Smooth muscle cell (in vitro differentiated cells): ENCODE data around the gene THSD4. TPM values are rescaled to one million over a fixed set of nuclear protein-coding genes. Genes with fewer than 3 reads are reported as not detected.

ENCODE experiments used
- DNase-seq: peaks from one replicate; lab custom pipeline; 2025; ENCODE audit not compliant: unreplicated experiment; lab: John Stamatoyannopoulos, UW
- H2AFZ ChIP-seq: fragments of 200-600 bp; sonication (generic); 2 replicates; pipeline ENCODE4 v1.6.0; 2016; ENCODE audit warnings: antibody characterized with exemption, low read depth, mild to moderate bottlenecking
- H3F3A ChIP-seq: fragments of 200-600 bp; sonication (generic); 2 replicates; pipeline ENCODE4 v1.6.0; 2017; ENCODE audit warnings: antibody characterized with exemption, low read depth
- H3K27ac ChIP-seq: fragments of 200-600 bp; sonication (generic); 2 replicates; pipeline ENCODE4 v1.5.1; 2016; ENCODE audit warnings: low read depth, mild to moderate bottlenecking
- H3K27me3 ChIP-seq: fragments of 200-600 bp; sonication (generic); 2 replicates; pipeline ENCODE4 v1.6.1; 2016; ENCODE audit warnings: low read depth, mild to moderate bottlenecking
- H3K36me3 ChIP-seq: fragments of 200-600 bp; sonication (generic); 2 replicates; pipeline ENCODE4 v1.5.1; 2016; ENCODE audit warnings: low read depth
- H3K4me1 ChIP-seq: fragments of 200-600 bp; sonication (generic); 2 replicates; pipeline ENCODE4 v1.5.1; 2016; ENCODE audit warnings: low read depth
- H3K4me2 ChIP-seq: fragments of 200-600 bp; sonication (generic); 2 replicates; pipeline ENCODE4 v1.6.0; 2016; ENCODE audit warnings: mild to moderate bottlenecking
- H3K4me3 ChIP-seq: fragments of 200-600 bp; sonication (generic); 2 replicates; pipeline ENCODE4 v1.5.1; 2016; ENCODE audit warnings: mild to moderate bottlenecking
- H3K79me2 ChIP-seq: fragments of 200-600 bp; sonication (generic); 2 replicates; pipeline ENCODE4 v1.6.0; 2016; ENCODE audit warnings: low read depth, mild to moderate bottlenecking
- H3K9ac ChIP-seq: fragments of 200-600 bp; sonication (generic); 2 replicates; pipeline ENCODE4 v1.6.0; 2016; ENCODE audit warnings: low read depth
- H3K9me3 ChIP-seq: fragments of 200-600 bp; sonication (generic); replicated peaks from 2 replicates; pipeline ENCODE4 v1.5.1; 2016; ENCODE audit warnings: low read depth
- H4K20me1 ChIP-seq: fragments of 200-600 bp; sonication (generic); 2 replicates; pipeline ENCODE4 v1.6.0; 2016; ENCODE audit warnings: low read depth
- CTCF ChIP-seq: fragments of 200-600 bp; sonication (generic); IDR thresholded peaks from 2 replicates; pipeline ENCODE4 v1.5.1; 2017; ENCODE audit warnings: borderline replicate concordance, mild to moderate bottlenecking, antibody characterized with exemption; ENCODE audit not compliant: insufficient read depth, poor library complexity, severe bottlenecking
- WGBS: methylation state at CpG from one replicate; pipeline ENCODE4 v1.1.7; 2016; ENCODE audit warnings: low lambda C conversion rate; 5-methylcytosine and 5-hydroxymethylcytosine counted together
- polyA plus RNA-seq: library from polyadenylated mRNA; unstranded; fragments of >200 nt; fragmentation: Nextera tagmentation; extraction: Ambion mirVana; gene quantifications from 2 replicates; pipeline ENCODE4 v1.2.1, GENCODE V29; 2016
- total RNA-seq: library from RNA; depleted of rRNA; stranded (reverse); fragments of >200 nt; gene quantifications from 2 replicates; pipeline ENCODE4 v1.2.3, GENCODE V29; 2014

Gene THSD4
- total and polyA plus RNA-seq, 2 experiments from 2014 or later: 2.5 to 4.1 TPM

DNA sequence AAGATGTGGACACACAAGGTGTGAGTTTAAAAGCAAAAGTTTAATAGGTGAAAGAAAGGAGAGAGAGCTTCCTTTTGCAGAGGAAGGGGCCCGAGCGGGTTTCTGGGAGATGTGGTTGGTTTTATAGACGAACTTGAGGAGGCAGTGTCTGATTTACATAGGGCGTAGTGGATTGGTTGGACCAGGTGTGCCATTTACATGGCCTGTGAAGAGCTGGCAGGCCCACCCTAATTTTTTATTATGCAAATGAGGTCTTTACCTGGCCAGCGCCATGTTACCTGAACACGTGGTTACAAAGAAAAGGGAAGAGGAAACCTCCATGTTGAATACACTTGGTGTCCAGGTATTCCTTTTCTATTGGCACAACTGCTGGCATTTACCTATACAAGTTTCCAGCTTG is 42.8 kb upstream of the THSD4 start:
- Histone ChIP-seq H4K20me1 (no peaks in the 10 kb centered on the region), H3K4me2 (no peak overlapping the region), H3K27me3 (no peaks in the 10 kb centered on the region), H3K9me3 (no peaks in the 10 kb centered on the region), H3K36me3 (no peaks in the 10 kb centered on the region), H3F3A (no peaks in the 10 kb centered on the region), H2AFZ (no peak overlapping the region), H3K9ac (no peak overlapping the region), H3K79me2 (no peaks in the 10 kb centered on the region), H3K4me1 (no peaks in the 10 kb centered on the region), H3K4me3 (no peak overlapping the region), H3K27ac (no peak overlapping the region)
- no peak for DNase-seq
- TF ChIP-seq CTCF: no peak
- WGBS: 91% methylated on average over 6 of the region's 6 CpGs

GRCh38 chr15:71078506-71079207 is 36.6 kb upstream of the THSD4 start:
- Histone ChIP-seq H4K20me1 (no peaks in the 10 kb centered on the region), H3K27ac (peak overlapping the region; percentile 82), H3K4me3 (no peak overlapping the region), H3K9ac (peak overlapping the region; percentile 28), H3K79me2 (no peaks in the 10 kb centered on the region), H3K4me1 (peaks cover 11% of the 10 kb centered on the region), H3K4me2 (peak overlapping the region; percentile 73), H2AFZ (peak overlapping the region; percentile 5), H3K36me3 (no peaks in the 10 kb centered on the region), H3K27me3 (no peaks in the 10 kb centered on the region), H3K9me3 (no peaks in the 10 kb centered on the region), H3F3A (peaks cover 4% of the 10 kb centered on the region)
- no peak for TF ChIP-seq CTCF
- 59% methylated on average over 6 of the region's 6 CpGs for WGBS
- no peak for DNase-seq

DNA sequence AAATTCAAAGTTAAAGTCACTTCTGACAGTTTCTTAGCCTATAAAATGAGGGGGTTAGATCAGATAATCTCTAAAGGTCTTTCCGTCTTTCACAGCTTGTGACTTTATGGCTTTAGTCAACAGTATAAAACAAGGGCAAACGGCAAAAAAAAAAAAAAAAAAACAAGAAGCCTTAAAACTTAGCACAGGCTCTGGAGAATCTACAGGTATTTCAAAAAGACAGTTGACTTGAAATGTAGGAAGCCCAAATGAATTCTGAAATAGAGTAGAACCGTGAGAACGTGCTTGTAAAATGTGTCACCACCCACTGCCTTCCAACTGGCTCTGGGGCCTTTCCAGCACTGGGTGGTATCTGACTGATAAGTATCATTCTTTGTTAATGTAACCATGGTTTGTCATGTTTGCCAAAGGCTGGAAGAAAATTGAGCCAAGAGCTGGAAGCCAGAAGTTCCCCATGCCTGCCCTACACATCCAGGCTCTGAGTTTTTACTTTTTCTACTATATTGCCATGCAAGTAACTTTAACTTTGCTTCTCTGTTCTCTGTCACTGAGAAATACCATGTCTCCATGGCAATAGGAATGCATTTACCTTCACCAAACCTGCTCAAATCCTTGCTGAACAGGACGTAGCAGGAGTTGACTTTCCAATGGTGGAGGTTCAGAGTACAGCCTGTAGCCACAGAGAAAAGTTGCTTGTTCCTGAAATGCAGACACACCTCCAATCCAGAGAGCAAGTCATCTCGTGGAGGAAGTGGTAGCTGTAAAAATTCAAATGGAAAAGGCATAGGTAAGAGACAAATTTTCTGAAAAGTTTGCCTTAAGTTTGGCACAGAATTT is 35.8 kb upstream of the THSD4 start:
- Histone ChIP-seq H3K4me1 (peaks cover 11% of the 10 kb centered on the region), H3K9me3 (no peaks in the 10 kb centered on the region), H3K4me2 (peak overlapping the region; percentile 73), H3K36me3 (no peaks in the 10 kb centered on the region), H3K4me3 (no peak overlapping the region), H3K27ac (peak overlapping the region; percentile 82), H4K20me1 (no peaks in the 10 kb centered on the region), H3K27me3 (no peaks in the 10 kb centered on the region), H2AFZ (peak overlapping the region; percentile 5), H3K79me2 (no peaks in the 10 kb centered on the region), H3F3A (peaks cover 4% of the 10 kb centered on the region), H3K9ac (peak overlapping the region; percentile 58)
- WGBS: 28% methylated on average over 6 of the region's 6 CpGs
- TF ChIP-seq CTCF: no peak
- DNase-seq: no peak
